Liver (tissue), 9 donors: Measurements from ENCODE around the gene ARIH2. TPM values are rescaled to one million over a fixed set of nuclear protein-coding genes. Genes with fewer than 3 reads are reported as not detected.

Experiments
- DNase-seq: peaks from one replicate; pipeline ENCODE4 v3.0.0-alpha.2; 2017; ENCODE audit warnings: low spot score
- H3K27ac ChIP-seq, 2 donors: one replicate each; pipeline ENCODE4 v1.7.0; 2013; ENCODE audit warnings: inconsistent platforms in 2 of 2, low read length in 2 of 2, control low read depth in 1 of 2, low read depth in 1 of 2, mild to moderate bottlenecking in 1 of 2
- H3K27me3 ChIP-seq, 4 donors: one replicate each; pipeline versions ENCODE4 v1.6.1 to v1.7.0; 2013; ENCODE audit warnings: low read length in 3 of 4, inconsistent platforms in 1 of 4, mild to moderate bottlenecking in 1 of 4, moderate library complexity in 1 of 4; ENCODE audit not compliant: control insufficient read depth in 4 of 4, insufficient read depth in 4 of 4
- H3K36me3 ChIP-seq, 4 donors: one replicate each; pipeline versions ENCODE4 v1.6.1 to v1.7.0; 2013; ENCODE audit warnings: low read length in 3 of 4, mild to moderate bottlenecking in 3 of 4, low read depth in 1 of 4, moderate library complexity in 1 of 4; ENCODE audit not compliant: control insufficient read depth in 4 of 4, insufficient read depth in 3 of 4
- H3K4me1 ChIP-seq, 4 donors: one replicate each; pipeline versions ENCODE4 v1.6.1 to v1.7.0; 2013; ENCODE audit warnings: low read length in 3 of 4, mild to moderate bottlenecking in 3 of 4, moderate library complexity in 1 of 4; ENCODE audit not compliant: control insufficient read depth in 4 of 4, insufficient read depth in 4 of 4
- H3K4me3 ChIP-seq, 3 donors: one replicate each; pipeline versions ENCODE4 v1.6.1 to v1.7.0; 2013; ENCODE audit warnings: low read length in 3 of 3, control low read depth in 1 of 3, low read depth in 1 of 3, mild to moderate bottlenecking in 1 of 3
- H3K9ac ChIP-seq, 2 donors: one replicate each; pipeline ENCODE4 v1.7.0; 2013; ENCODE audit warnings: low read length in 2 of 2, mild to moderate bottlenecking in 2 of 2, moderate library complexity in 2 of 2, control low read depth in 1 of 2, low read depth in 1 of 2
- H3K9me3 ChIP-seq, 4 donors: one replicate each; pipeline versions ENCODE4 v1.6.1 to v1.7.0; 2013; ENCODE audit warnings: low read length in 3 of 4; ENCODE audit not compliant: control insufficient read depth in 4 of 4
- ATF3 ChIP-seq: IDR thresholded peaks from 2 replicates; pipeline ENCODE4 v1.6.1; 2016; ENCODE audit warnings: antibody characterized with exemption
- CTCF ChIP-seq: fragments of 150-350 bp; IDR thresholded peaks from 2 replicates; pipeline ENCODE4 v1.5.1; 2017; ENCODE audit warnings: improper control_type of control experiment, low read depth, low read length; ENCODE audit not compliant: missing input control
- EGR1 ChIP-seq, 2 donors: IDR thresholded peaks; 2 replicates each; pipeline ENCODE4 v1.6.1; 2016 to 2018; ENCODE audit warnings: antibody characterized with exemption in 2 of 2, low read depth in 2 of 2
- FOXA1 ChIP-seq: IDR thresholded peaks from 2 replicates; pipeline ENCODE4 v1.6.1; 2016; ENCODE audit warnings: antibody characterized with exemption
- FOXA2 ChIP-seq: IDR thresholded peaks from 2 replicates; pipeline ENCODE4 v1.6.1; 2016; ENCODE audit warnings: antibody characterized with exemption
- GABPA ChIP-seq, 2 donors: IDR thresholded peaks in 1 of 2; conservative IDR thresholded peaks in 1 of 2; 2 replicates each; pipeline ENCODE4 v1.6.1; 2016; ENCODE audit warnings: antibody characterized with exemption in 2 of 2, mild to moderate bottlenecking in 1 of 2, moderate library complexity in 1 of 2
- HNF4A ChIP-seq, 2 donors: conservative IDR thresholded peaks; 2 replicates each; pipeline ENCODE4 v1.6.1; 2016; ENCODE audit warnings: antibody characterized with exemption in 2 of 2, mild to moderate bottlenecking in 2 of 2
- HNF4G ChIP-seq: IDR thresholded peaks from 2 replicates; pipeline ENCODE4 v1.6.1; 2016; ENCODE audit warnings: antibody characterized with exemption
- JUND ChIP-seq, 2 donors: IDR thresholded peaks; 2 replicates each; pipeline ENCODE4 v1.6.1; 2016; ENCODE audit warnings: antibody characterized with exemption in 2 of 2
- NR2F2 ChIP-seq: IDR thresholded peaks from 2 replicates; pipeline ENCODE4 v1.6.1; 2016; ENCODE audit warnings: antibody characterized with exemption
- RAD21 ChIP-seq, 2 donors: IDR thresholded peaks; 2 replicates each; pipeline ENCODE4 v1.6.1; 2016; ENCODE audit warnings: antibody characterized with exemption in 2 of 2, mild to moderate bottlenecking in 2 of 2
- REST ChIP-seq: IDR thresholded peaks from 2 replicates; pipeline ENCODE4 v1.6.1; 2016; ENCODE audit warnings: antibody characterized with exemption, mild to moderate bottlenecking
- RXRA ChIP-seq, 2 donors: IDR thresholded peaks; 2 replicates each; pipeline ENCODE4 v1.6.1; 2017 to 2018; ENCODE audit warnings: antibody characterized with exemption in 2 of 2, mild to moderate bottlenecking in 1 of 2
- SP1 ChIP-seq: IDR thresholded peaks from 2 replicates; pipeline ENCODE4 v1.6.1; 2018; ENCODE audit warnings: antibody characterized with exemption, mild to moderate bottlenecking
- TAF1 ChIP-seq: conservative IDR thresholded peaks from 2 replicates; pipeline ENCODE4 v1.6.1; 2016; ENCODE audit warnings: antibody characterized with exemption, mild to moderate bottlenecking
- YY1 ChIP-seq: IDR thresholded peaks from 2 replicates; pipeline ENCODE4 v1.6.1; 2016; ENCODE audit warnings: antibody characterized with exemption, mild to moderate bottlenecking
- ZBTB33 ChIP-seq: IDR thresholded peaks from 2 replicates; pipeline ENCODE4 v1.6.1; 2016; ENCODE audit warnings: antibody characterized with exemption
- WGBS: extraction: QIAGEN DNeasy Blood & Tissue Kit; methylation state at CpG from one replicate; pipeline ENCODE4 v1.1.7; 2013; 5-methylcytosine and 5-hydroxymethylcytosine counted together
- polyA plus RNA-seq, 2 donors: library from polyadenylated mRNA; stranded (reverse) in 1 of 2; unstranded in 1 of 2; fragments of 200-250 nt in 1 of 2; fragments of >200 nt in 1 of 2; fragmentation: Nextera tagmentation in 1 of 2; extraction: Ambion mirVana in 1 of 2; gene quantifications; one replicate each; pipeline versions ENCODE4 v1.2.1 to v1.2.3, GENCODE V29; 2013 to 2015
- total RNA-seq, 2 donors: library from RNA; depleted of rRNA; stranded (reverse); fragments of >200 nt; gene quantifications; one replicate each; pipeline ENCODE4 v1.2.3, GENCODE V29; 2014
- TF ChIP-seq, protein P1 (sequence below): IDR thresholded peaks from 2 replicates; pipeline ENCODE4 v1.6.1; 2016; ENCODE audit warnings: antibody characterized with exemption
- donor health status: healthy.
- donor health status: healthy.
- donor health status: healthy.
- donor health status: healthy.
- donor health status: healthy.

ARIH2 gene
- total and polyA plus RNA-seq, 4 donors: 24.8 to 63.5 (median 31.0) TPM

DNA sequence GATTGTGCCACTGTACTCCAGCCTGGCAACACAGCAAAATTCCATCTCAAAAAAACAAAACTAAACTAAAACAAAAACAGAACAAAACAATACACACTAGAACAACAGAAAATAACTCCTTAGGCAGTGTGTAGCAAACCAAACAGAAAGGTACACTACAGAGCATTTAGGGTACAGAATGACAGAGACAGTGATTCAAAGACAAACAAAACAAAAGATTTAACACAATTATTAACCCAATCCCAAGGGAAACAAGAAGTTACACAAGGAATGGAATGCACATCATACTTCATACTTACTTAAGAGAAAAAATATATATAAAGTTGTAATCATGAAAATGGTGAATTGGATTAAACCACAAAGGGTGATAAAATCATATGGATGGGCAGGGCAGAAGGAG is 32.9 kb upstream of the ARIH2 start:
- H3K9me3 ChIP-seq: no peaks in the 10 kb centered on the region
- no peak for DNase-seq
- H3K27ac ChIP-seq: no peak overlapping the region
- no peak for TF ChIP-seq HNF4A (conservative IDR thresholded peaks at IDR 0.05)
- no peak for TF ChIP-seq TAF1
- TF ChIP-seq ATF3: no peak
- H3K27me3 ChIP-seq: no peaks in the 10 kb centered on the region
- H3K4me1 ChIP-seq: peaks cover 8 to 27% (median 18%) of the 10 kb centered on the region in 4 donors
- peaks cover 7 to 18% (median 17%) of the 10 kb centered on the region in 4 donors for H3K36me3 ChIP-seq
- H3K4me3 ChIP-seq: no peak overlapping the region
- H3K9ac ChIP-seq: no peak overlapping the region

DNA sequence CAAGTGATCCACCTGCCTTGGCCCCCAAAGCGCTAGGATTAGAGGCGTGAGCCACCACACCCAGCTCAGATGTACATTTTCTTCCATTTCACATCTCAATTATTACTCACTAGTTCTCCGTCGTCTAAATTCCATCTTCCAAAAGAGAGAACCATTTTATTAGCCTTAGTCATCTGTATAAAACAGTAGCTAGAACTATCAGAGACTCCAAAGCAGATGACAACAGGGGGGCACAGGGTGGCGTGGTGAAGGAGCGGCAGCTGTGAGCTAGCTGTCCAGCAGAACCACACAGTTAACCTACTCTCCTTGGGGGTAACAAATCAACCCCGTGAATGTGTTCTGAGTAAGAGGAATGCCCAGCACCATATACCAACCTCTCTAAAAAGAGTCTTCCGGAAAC is 27.0 kb upstream of the ARIH2 start:
- H3K27me3 ChIP-seq: no peaks in the 10 kb centered on the region
- peaks cover 6 to 26% (median 16%) of the 10 kb centered on the region in 4 donors for H3K36me3 ChIP-seq

More for the DNA sequence above, 27.0 kb upstream of the ARIH2 start:
- 95% methylated on average over 8 of the region's 8 CpGs for WGBS
- Histone ChIP-seq H3K9me3 (no peaks in the 10 kb centered on the region), H3K4me1 (peaks cover under 1 to 19% (median 9%) of the 10 kb centered on the region in 4 donors), H3K27ac (no peak overlapping the region), H3K9ac (no peak overlapping the region), H3K4me3 (no peak overlapping the region)
- no peak for DNase-seq
- TF ChIP-seq TAF1: no peak
- no peak for TF ChIP-seq FOXA1
- no peak for TF ChIP-seq EGR1 (IDR thresholded peaks at IDR 0.05; ENCODE audit: low read depth in 2 of 2)
- TF ChIP-seq RXRA (IDR thresholded peaks at IDR 0.05): no peak
- no peak for TF ChIP-seq HNF4G
- TF ChIP-seq SP1: no peak
- TF ChIP-seq FOXA2: no peak
- no peak for TF ChIP-seq JUND (IDR thresholded peaks at IDR 0.05)
- TF ChIP-seq YY1: no peak
- no peak for TF ChIP-seq REST
- no peak for TF ChIP-seq ZBTB33
- TF ChIP-seq GABPA (IDR thresholded peaks at IDR 0.05 in 1 of 2, conservative IDR thresholded peaks at IDR 0.05 in 1 of 2): no peak
- no peak for TF ChIP-seq HNF4A (conservative IDR thresholded peaks at IDR 0.05)
- no peak for TF ChIP-seq NR2F2
- no peak for TF ChIP-seq RAD21 (IDR thresholded peaks at IDR 0.05)
- TF ChIP-seq, protein P1, sequence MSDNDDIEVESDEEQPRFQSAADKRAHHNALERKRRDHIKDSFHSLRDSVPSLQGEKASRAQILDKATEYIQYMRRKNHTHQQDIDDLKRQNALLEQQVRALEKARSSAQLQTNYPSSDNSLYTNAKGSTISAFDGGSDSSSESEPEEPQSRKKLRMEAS: no peak
- TF ChIP-seq CTCF: no peak
- no peak for TF ChIP-seq ATF3
